GM12878 (cell line): ENCODE data around the gene GNB5. TPM values are rescaled to one million over a fixed set of nuclear protein-coding genes. Genes with fewer than 3 reads are reported as not detected.

Source experiments
- ATAC-seq: fragments of 200-7000 bp; cut with Tn5 transposase; 3 replicates; pipeline ENCODE4 v1.9.1; 2020; ENCODE audit warnings: mild to moderate bottlenecking, moderate library complexity
- BruUV-seq: library from RNA; stranded (reverse); fragments of 400-500 nt; replicated peaks from 2 replicates; lab custom pipeline; 2021; lab: Mats Ljungman, UMichigan
- CTCF ChIA-PET: fragments of 300-600 bp; sonication (Branson Sonifier 250); formaldehyde crosslinking; extraction: SDS; loops from one replicate; lab custom pipeline; 2021; ENCODE audit warnings: inconsistent platforms; lab: Yijun Ruan, JAX
- POLR2A ChIA-PET: fragments of 350-600 bp; formaldehyde crosslinking; extraction: SDS; loops from one replicate; lab custom pipeline; 2021; ENCODE audit warnings: inconsistent platforms; lab: Charles Lee
- RAD21 ChIA-PET: fragments of 300-600 bp; sonication (Branson Sonifier 250); formaldehyde crosslinking; loops from one replicate; lab custom pipeline; 2023; ENCODE audit warnings: antibody characterized with exemption; ENCODE audit not compliant: unreplicated experiment; lab: Charles Lee
- SMC1A ChIA-PET: fragments of 300-600 bp; sonication (Branson Sonifier 250); formaldehyde crosslinking; loops from one replicate; lab custom pipeline; 2023; ENCODE audit not compliant: unreplicated experiment, uncharacterized antibody; lab: Charles Lee
- DNase-seq: peaks from one replicate; pipeline ENCODE4 v3.0.0-alpha.2; 2011; ENCODE audit warnings: low read depth, low spot score
- FAIRE-seq: peaks from 3 replicates; lab custom pipeline; 2011; peaks lifted over from hg19 to GRCh38; lab: Jason Lieb, UNC
- H2AFZ ChIP-seq: 2 replicates; pipeline ENCODE4 v1.6.0; 2011; ENCODE audit warnings: low read depth, low read length, control low read depth; ENCODE audit not compliant: control insufficient read depth
- H3K27ac ChIP-seq: 2 replicates; pipeline ENCODE4 v1.5.1; 2011; ENCODE audit warnings: control low read depth; ENCODE audit not compliant: control insufficient read depth, insufficient read depth
- H3K27me3 ChIP-seq, 2 experiments: replicated peaks in 1 of 2; 2 replicates each; pipeline versions ENCODE4 v1.6.0 to v1.6.1; 2011; ENCODE audit warnings: low read length in 1 of 2; ENCODE audit not compliant: control insufficient read depth in 2 of 2, insufficient read depth in 2 of 2
- H3K36me3 ChIP-seq, 2 experiments: 2 replicates each; pipeline ENCODE4 v1.5.1; 2011; ENCODE audit warnings: low read length in 1 of 2; ENCODE audit not compliant: control insufficient read depth in 2 of 2, insufficient read depth in 2 of 2
- H3K4me1 ChIP-seq: 2 replicates; pipeline ENCODE4 v1.6.1; 2011; ENCODE audit warnings: mild to moderate bottlenecking, low read length, moderate library complexity, mixed read lengths; ENCODE audit not compliant: control insufficient read depth, insufficient read depth
- H3K4me2 ChIP-seq: 2 replicates; pipeline ENCODE4 v1.6.0; 2011; ENCODE audit warnings: control low read depth; ENCODE audit not compliant: control insufficient read depth, insufficient read depth
- H3K4me3 ChIP-seq: fragments of 200-600 bp; sonication (generic); 2 replicates; pipeline ENCODE4 v1.5.1; 2016
- H3K79me2 ChIP-seq: 2 replicates; pipeline ENCODE4 v1.6.0; 2011; ENCODE audit warnings: low read length; ENCODE audit not compliant: control insufficient read depth, insufficient read depth
- H3K9ac ChIP-seq: 2 replicates; pipeline ENCODE4 v1.8.0; 2011; ENCODE audit warnings: low read length, control low read depth, mixed read lengths; ENCODE audit not compliant: control insufficient read depth, insufficient read depth
- H3K9me3 ChIP-seq: replicated peaks from 3 replicates; pipeline ENCODE4 v1.5.1; 2011; ENCODE audit warnings: mild to moderate bottlenecking, low read length; ENCODE audit not compliant: control insufficient read depth, insufficient read depth
- H4K20me1 ChIP-seq: 2 replicates; pipeline ENCODE4 v1.6.0; 2011; ENCODE audit not compliant: control insufficient read depth, insufficient read depth
- CREM ChIP-seq: IDR thresholded peaks from 2 replicates; pipeline ENCODE4 v1.6.1; 2014; ENCODE audit warnings: antibody characterized with exemption, low read depth
- CUX1 ChIP-seq: IDR thresholded peaks from 2 replicates; pipeline ENCODE4 v1.6.1; 2012; ENCODE audit warnings: improper control_type of control experiment, low read depth, low read length; ENCODE audit not compliant: insufficient replicate concordance
- EP300 ChIP-seq, 2 experiments: fragments of 150-350 bp in 1 of 2; IDR thresholded peaks; 2 replicates each; pipeline ENCODE4 v1.6.1; 2011 to 2012; ENCODE audit warnings: low read depth in 2 of 2, low read length in 2 of 2, borderline replicate concordance in 1 of 2, improper control_type of control experiment in 1 of 2, inconsistent platforms in 1 of 2; ENCODE audit not compliant: control insufficient read depth in 1 of 2
- NFXL1 ChIP-seq: fragments of 450-650 bp; IDR thresholded peaks from 2 replicates; pipeline ENCODE4 v1.6.1; 2017; ENCODE audit warnings: antibody characterized with exemption, mild to moderate bottlenecking, borderline replicate concordance
- PAX8 ChIP-seq: fragments of 450-650 bp; IDR thresholded peaks from 2 replicates; pipeline ENCODE4 v1.6.1; 2017; ENCODE audit warnings: mild to moderate bottlenecking, moderate library complexity
- RBBP5 ChIP-seq: fragments of 200-600 bp; sonication (generic); conservative IDR thresholded peaks from 2 replicates; pipeline ENCODE4 v1.6.1; 2016
- SREBF2 ChIP-seq: IDR thresholded peaks from 2 replicates; pipeline ENCODE4 v1.6.1; 2012; ENCODE audit warnings: mild to moderate bottlenecking, low read length
- TAF1 ChIP-seq: IDR thresholded peaks from 2 replicates; pipeline ENCODE4 v1.6.1; 2011; ENCODE audit warnings: mild to moderate bottlenecking, low read depth, low read length, borderline replicate concordance
- USF1 ChIP-seq: IDR thresholded peaks from 2 replicates; pipeline ENCODE4 v1.6.1; 2011; ENCODE audit warnings: borderline replicate concordance, low read depth, mild to moderate bottlenecking, moderate library complexity, mixed read lengths, low read length; ENCODE audit not compliant: insufficient read depth; ENCODE audit errors: extremely low read length
- WGBS: methylation state at CpG from one replicate; pipeline ENCODE4 v1.1.6; 2016; ENCODE audit warnings: low lambda C conversion rate; ENCODE audit not compliant: insufficient replicate concordance, insufficient coverage; ENCODE audit errors: missing lambda C conversion rate; 5-methylcytosine and 5-hydroxymethylcytosine counted together
- in situ Hi-C: fragments of 300-500 bp; cut with MboI; formaldehyde crosslinking; loops from 9 replicates; pipeline ENCODE4 v1.14.3; 2018; ENCODE audit warnings: mixed read lengths
- intact Hi-C: fragments of 100-400 bp; cut with micrococcal nuclease; formaldehyde crosslinking; loops from one replicate; pipeline ENCODE4 v1.14.2; 2022; ENCODE audit not compliant: unreplicated experiment
- polyA plus RNA-seq, 11 experiments: library from polyadenylated mRNA; depleted of rRNA in 4 of 11; unstranded in 6 of 11; stranded (reverse) in 5 of 11; fragments of >200 nt; fragmentation: Nextera tagmentation in 4 of 11; fragmentation: Illumina TruSeq in 1 of 11; extraction: Ambion mirVana in 4 of 11; extraction: Trizol in 1 of 11; gene quantifications; 1 replicate in 1 of 11; 2 replicates in 10 of 11; pipeline versions ENCODE4 v1.2.1 to v1.2.3, GENCODE V29; 2011 to 2016; ENCODE audit warnings: inconsistent platforms in 2 of 11, missing spikeins in 2 of 11, low read depth in 1 of 11
- total RNA-seq, 4 experiments: library from RNA; depleted of rRNA in 3 of 4; stranded (reverse); fragments of >200 nt in 3 of 4; fragmentation: Illumina TruSeq in 1 of 4; extraction: Trizol in 1 of 4; gene quantifications; 2 replicates each; pipeline versions ENCODE4 v1.2.1 to v1.2.3, GENCODE V29; 2013 to 2021
- TF ChIP-seq, protein P1 (sequence below): fragments of 150-350 bp; IDR thresholded peaks from 2 replicates; pipeline ENCODE4 v1.6.1; 2016; ENCODE audit warnings: low read depth, low read length
- TF ChIP-seq, protein P2 (sequence below): fragments of 450-650 bp; IDR thresholded peaks from 2 replicates; pipeline ENCODE4 v1.6.1; 2018; ENCODE audit warnings: borderline replicate concordance, mild to moderate bottlenecking; ENCODE audit not compliant: partially characterized antibody

GNB5 gene
- total and polyA plus RNA-seq, 10 of the 15 experiments (the other 5 are each of a cell fraction or from before 2014, with no cell fraction given): 2.4 to 25.9 (median 15.2) TPM

GRCh38 chr15:52199271-52199670, 8.1 kb upstream of the GNB5 start:
- no peaks in the 10 kb centered on the region for H4K20me1 ChIP-seq
- ATAC-seq: no peak
- no peak for FAIRE-seq
- WGBS: 93% methylated on average over 2 of the region's 2 CpGs
- ChIA-PET POLR2A (no interaction called here), RAD21 (no interaction called here), CTCF (interaction anchor here (0.6 to 1.6 kb wide), 4 partner anchors 9 to 311 kb away, joined by 3 to 12 read pairs (median 4); no protein-coding TSS in a partner anchor), SMC1A (interaction anchor here (1.1 to 1.7 kb wide), 4 partner anchors 8 to 102 kb away, joined by 3 to 8 read pairs (median 3); no protein-coding TSS in a partner anchor)
- H3K9ac ChIP-seq: no peak overlapping the region
- H3K9me3 ChIP-seq: no peaks in the 10 kb centered on the region; the same call in 2 of the 3 replicates
- peaks cover 3% of the 10 kb centered on the region; the same call in 1 of the 2 replicates for H3K4me1 ChIP-seq
- intact Hi-C loops: no loop called here
- in situ Hi-C loops: no loop called here
- no peaks in the 10 kb centered on the region for H3K79me2 ChIP-seq
- no peak for DNase-seq
- H2AFZ ChIP-seq: no peak overlapping the region
- BruUV-seq: no TSS peak
- H3K4me2 ChIP-seq: no peak overlapping the region
- no peaks in the 10 kb centered on the region for H3K27me3 ChIP-seq
- H3K4me3 ChIP-seq: no peak overlapping the region
- H3K36me3 ChIP-seq: no peaks in the 10 kb centered on the region
- no peak overlapping the region for H3K27ac ChIP-seq
- TF ChIP-seq TAF1 (no peak), EP300 (IDR thresholded peaks at IDR 0.05; ENCODE audit: borderline replicate concordance in 1 of 2, control insufficient read depth in 1 of 2, low read depth in 2 of 2, low read length in 2 of 2) (no peak), CREM (no peak), SREBF2 (no peak), PAX8 (no peak), CUX1 (no peak), USF1 (no peak), RBBP5 (no peak), NFXL1 (no peak)
- TF ChIP-seq, protein P1, sequence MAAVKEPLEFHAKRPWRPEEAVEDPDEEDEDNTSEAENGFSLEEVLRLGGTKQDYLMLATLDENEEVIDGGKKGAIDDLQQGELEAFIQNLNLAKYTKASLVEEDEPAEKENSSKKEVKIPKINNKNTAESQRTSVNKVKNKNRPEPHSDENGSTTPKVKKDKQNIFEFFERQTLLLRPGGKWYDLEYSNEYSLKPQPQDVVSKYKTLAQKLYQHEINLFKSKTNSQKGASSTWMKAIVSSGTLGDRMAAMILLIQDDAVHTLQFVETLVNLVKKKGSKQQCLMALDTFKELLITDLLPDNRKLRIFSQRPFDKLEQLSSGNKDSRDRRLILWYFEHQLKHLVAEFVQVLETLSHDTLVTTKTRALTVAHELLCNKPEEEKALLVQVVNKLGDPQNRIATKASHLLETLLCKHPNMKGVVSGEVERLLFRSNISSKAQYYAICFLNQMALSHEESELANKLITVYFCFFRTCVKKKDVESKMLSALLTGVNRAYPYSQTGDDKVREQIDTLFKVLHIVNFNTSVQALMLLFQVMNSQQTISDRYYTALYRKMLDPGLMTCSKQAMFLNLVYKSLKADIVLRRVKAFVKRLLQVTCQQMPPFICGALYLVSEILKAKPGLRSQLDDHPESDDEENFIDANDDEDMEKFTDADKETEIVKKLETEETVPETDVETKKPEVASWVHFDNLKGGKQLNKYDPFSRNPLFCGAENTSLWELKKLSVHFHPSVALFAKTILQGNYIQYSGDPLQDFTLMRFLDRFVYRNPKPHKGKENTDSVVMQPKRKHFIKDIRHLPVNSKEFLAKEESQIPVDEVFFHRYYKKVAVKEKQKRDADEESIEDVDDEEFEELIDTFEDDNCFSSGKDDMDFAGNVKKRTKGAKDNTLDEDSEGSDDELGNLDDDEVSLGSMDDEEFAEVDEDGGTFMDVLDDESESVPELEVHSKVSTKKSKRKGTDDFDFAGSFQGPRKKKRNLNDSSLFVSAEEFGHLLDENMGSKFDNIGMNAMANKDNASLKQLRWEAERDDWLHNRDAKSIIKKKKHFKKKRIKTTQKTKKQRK: no peak
- TF ChIP-seq, protein P2, sequence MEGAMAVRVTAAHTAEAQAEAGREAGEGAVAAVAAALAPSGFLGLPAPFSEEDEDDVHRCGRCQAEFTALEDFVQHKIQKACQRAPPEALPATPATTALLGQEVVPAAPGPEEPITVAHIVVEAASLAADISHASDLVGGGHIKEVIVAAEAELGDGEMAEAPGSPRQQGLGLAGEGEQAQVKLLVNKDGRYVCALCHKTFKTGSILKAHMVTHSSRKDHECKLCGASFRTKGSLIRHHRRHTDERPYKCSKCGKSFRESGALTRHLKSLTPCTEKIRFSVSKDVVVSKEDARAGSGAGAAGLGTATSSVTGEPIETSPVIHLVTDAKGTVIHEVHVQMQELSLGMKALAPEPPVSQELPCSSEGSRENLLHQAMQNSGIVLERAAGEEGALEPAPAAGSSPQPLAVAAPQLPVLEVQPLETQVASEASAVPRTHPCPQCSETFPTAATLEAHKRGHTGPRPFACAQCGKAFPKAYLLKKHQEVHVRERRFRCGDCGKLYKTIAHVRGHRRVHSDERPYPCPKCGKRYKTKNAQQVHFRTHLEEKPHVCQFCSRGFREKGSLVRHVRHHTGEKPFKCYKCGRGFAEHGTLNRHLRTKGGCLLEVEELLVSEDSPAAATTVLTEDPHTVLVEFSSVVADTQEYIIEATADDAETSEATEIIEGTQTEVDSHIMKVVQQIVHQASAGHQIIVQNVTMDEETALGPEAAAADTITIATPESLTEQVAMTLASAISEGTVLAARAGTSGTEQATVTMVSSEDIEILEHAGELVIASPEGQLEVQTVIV: no peak
